ENCODE results near the gene GPD1L.

DNA sequence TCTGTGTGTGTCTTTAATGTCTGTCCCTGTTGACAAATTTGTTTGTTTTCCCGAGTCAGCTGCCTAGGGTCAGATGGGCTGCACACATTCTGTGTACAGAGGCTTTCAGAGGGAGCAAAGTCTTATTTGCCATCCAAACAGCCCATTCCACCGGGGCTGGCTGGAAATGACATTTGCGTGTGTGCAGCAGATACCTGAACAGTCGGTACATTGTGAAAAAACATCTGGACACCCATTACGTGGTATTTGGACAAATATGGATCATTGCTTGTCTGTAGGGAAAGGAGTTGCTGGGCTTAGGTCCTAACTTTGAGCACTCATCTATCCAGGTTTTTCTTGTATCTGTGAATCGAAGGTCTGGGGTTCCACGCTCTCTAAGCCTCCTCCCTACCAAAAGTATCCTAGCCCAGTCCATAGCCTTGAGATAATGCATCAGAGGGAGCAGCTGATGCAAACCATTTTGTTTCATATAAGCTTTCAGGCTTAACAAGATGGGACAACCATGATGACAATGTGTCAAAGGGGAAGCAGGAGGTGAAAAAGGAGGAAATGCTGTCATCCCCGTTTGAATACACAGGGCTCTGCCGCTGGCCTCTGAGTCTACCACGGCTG is 109.9 kb downstream of the GPD1L start:
- TF ChIP-seq CTCF (IDR thresholded peaks at IDR 0.05) (no peak), ZFX (IDR thresholded peaks at IDR 0.05; ENCODE audit: borderline replicate concordance) (no peak)

All from 22Rv1 (cell line).